Measurements from ENCODE around the gene DPEP2NB.
A peak's percentile ranks its signal among the peaks of the same experiment; 100 is the strongest.

The DPEP2NB gene

DNA sequence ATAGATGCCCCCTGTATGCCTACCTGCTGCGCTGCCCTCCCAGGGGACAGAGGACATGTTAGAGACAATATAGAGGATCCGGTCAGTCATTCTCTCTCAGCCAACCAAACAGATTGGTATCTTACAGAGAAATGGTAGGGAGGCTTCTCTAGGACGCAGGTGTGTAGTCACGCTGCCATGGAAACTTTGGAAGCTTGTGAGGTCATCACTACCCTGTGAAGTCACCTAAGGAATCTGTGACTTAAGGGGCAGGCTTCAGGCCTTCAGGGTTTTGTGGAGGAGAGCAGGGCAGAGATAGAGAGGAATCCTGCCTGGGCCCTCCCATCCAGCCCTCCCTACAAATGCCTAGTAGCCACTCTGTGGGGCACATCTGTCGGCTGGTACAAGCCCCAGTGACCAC is at the start of gene DPEP2NB:
DPEP2NB (minus strand) TSS at position 231 of the 400 bp plus-strand sequence; CDS start at position 90, 141 bp downstream.
- H3K27me3 ChIP-seq (ENCODE audit: low read depth), result no peaks in the 10 kb centered on the region
- H3K4me1 ChIP-seq, result no peaks in the 10 kb centered on the region
- DNase-seq (ENCODE audit: low spot score in 2 of 2), result no peak
- in situ Hi-C loops (cut with MboI; ENCODE audit: low sequenced_read_pairs), result no loop called here
- no peaks in the 10 kb centered on the region for H3K36me3 ChIP-seq (replicated peaks)
- no peaks in the 10 kb centered on the region for H3K9me3 ChIP-seq
- H3K4me3 ChIP-seq, result no peak within 1 kb of the TSS

DNA sequence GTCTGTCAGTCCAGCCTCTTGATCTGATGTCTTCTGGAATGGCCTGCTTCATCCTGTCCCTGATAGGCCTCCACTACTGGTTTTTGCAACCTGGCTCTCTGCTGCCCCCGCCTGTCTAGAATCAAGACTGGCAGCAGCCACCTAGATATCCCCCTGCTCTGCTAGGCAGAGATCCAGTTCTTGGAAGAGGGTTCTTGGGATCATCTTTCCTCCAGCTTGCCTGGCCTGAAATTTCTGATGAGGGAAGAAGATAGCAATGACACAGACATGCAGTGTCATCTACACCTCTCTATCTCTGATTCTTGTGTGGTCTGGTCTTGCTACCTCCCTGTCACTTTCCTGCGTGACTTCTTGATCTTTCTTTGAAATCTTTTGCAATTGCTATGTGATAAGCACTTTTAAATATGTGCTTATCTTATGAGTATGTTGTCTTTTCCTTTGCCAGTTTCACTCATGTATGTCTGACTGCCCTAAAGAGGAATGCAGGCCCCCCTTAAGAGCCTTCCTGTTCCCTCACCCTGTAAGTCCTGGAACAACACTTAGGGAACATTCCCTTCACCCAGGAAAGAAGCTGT is 49.2 kb upstream of the DPEP2NB start:
- in situ Hi-C loops (cut with MboI; ENCODE audit: low sequenced_read_pairs), result no loop called here
- Histone ChIP-seq H3K4me3 (no peak overlapping the region), H3K9me3 (no peaks in the 10 kb centered on the region), H3K36me3 (replicated peaks) (peaks cover 42% of the 10 kb centered on the region), H3K27me3 (ENCODE audit: low read depth) (no peaks in the 10 kb centered on the region), H3K4me1 (no peaks in the 10 kb centered on the region)
- DNase-seq (ENCODE audit: low spot score in 2 of 2), result peak; percentile 48 to 81

GRCh38 chr16:68062910-68063393 is 47.2 kb upstream of the DPEP2NB start:
- DNase-seq (ENCODE audit: low spot score in 2 of 2), result no peak
- H3K9me3 ChIP-seq, result no peaks in the 10 kb centered on the region
- H3K27me3 ChIP-seq (ENCODE audit: low read depth), result no peaks in the 10 kb centered on the region
- H3K4me1 ChIP-seq, result no peaks in the 10 kb centered on the region
- peaks cover 40% of the 10 kb centered on the region for H3K36me3 ChIP-seq (replicated peaks)
- no peak overlapping the region for H3K4me3 ChIP-seq
- in situ Hi-C loops (cut with MboI; ENCODE audit: low sequenced_read_pairs), result no loop called here

DNA sequence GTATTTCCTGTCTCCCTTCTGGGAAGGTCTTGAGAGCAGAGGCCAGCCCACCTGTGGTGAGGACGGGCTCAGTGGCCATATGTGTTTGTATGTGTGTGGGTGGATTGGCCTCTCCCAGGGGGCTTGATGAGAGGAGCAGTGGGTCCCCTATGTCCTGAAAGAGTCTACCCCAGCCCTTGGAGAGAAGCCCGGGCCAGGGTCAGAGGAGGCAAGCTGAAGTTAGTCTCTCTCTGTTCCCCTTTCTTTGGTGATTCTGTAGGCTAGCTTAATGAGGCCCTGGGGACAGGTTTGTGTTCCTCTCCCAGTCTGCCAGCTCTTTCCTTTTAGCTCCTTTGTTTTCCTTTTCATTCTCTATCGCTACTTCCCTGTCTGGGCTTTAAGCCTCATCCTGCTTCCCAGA is 45.7 kb upstream of the DPEP2NB start:
- H3K36me3 ChIP-seq (replicated peaks), result peaks cover 30% of the 10 kb centered on the region
- no peak for DNase-seq (ENCODE audit: low spot score in 2 of 2)
- in situ Hi-C loops (cut with MboI; ENCODE audit: low sequenced_read_pairs), result no loop called here

GRCh38 chr16:68059804-68060203 is 44.1 kb upstream of the DPEP2NB start:
- H3K9me3 ChIP-seq, result no peaks in the 10 kb centered on the region
- peaks cover 27% of the 10 kb centered on the region for H3K36me3 ChIP-seq (replicated peaks)
- no peak overlapping the region for H3K4me3 ChIP-seq
- H3K4me1 ChIP-seq, result no peaks in the 10 kb centered on the region
- H3K27me3 ChIP-seq (ENCODE audit: low read depth), result no peaks in the 10 kb centered on the region
- in situ Hi-C loops (cut with MboI; ENCODE audit: low sequenced_read_pairs), result no loop called here
- DNase-seq (ENCODE audit: low spot score in 2 of 2), result no peak

More for the DNA sequence above, 45.7 kb upstream of the DPEP2NB start:
- Histone ChIP-seq H3K4me3 (no peak overlapping the region), H3K27me3 (ENCODE audit: low read depth) (no peaks in the 10 kb centered on the region), H3K9me3 (no peaks in the 10 kb centered on the region), H3K4me1 (no peaks in the 10 kb centered on the region)

- Histone ChIP-seq H3K36me3 (replicated peaks) (peaks cover 32% of the 10 kb centered on the region), H3K4me1 (no peaks in the 10 kb centered on the region), H3K9me3 (no peaks in the 10 kb centered on the region), H3K27me3 (ENCODE audit: low read depth) (no peaks in the 10 kb centered on the region), H3K4me3 (no peak overlapping the region)
- DNase-seq (ENCODE audit: low spot score in 2 of 2), result no peak
- in situ Hi-C loops (cut with MboI; ENCODE audit: low sequenced_read_pairs), result no loop called here
Observed at GRCh38 chr16:68055395-68055794, 39.7 kb upstream of the DPEP2NB start.

DNA sequence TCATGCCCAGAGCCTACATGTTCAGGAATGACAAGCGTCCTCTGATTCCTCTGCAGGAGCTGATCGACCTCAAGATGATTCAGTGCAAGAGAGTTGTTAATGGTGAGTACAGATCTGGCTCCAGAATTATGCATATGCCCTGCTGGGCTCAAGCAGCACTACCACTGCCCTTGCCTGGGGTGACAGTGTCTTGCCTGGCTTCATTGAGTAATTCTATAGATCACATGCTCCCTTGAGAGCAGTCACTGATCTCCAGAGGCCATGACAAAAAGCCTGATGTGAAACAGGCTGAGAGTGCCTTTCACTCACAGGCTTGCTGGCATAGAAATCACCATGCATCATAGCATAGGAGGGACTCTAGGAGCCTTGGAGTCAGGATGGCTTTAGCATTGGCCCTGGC is 33.7 kb upstream of the DPEP2NB start:
- Histone ChIP-seq H3K4me1 (no peaks in the 10 kb centered on the region), H3K27me3 (ENCODE audit: low read depth) (no peaks in the 10 kb centered on the region), H3K4me3 (no peak overlapping the region), H3K9me3 (no peaks in the 10 kb centered on the region), H3K36me3 (replicated peaks) (peaks cover 40% of the 10 kb centered on the region)
- in situ Hi-C loops (cut with MboI; ENCODE audit: low sequenced_read_pairs), result loop anchor here (10.0 kb wide), 1 partner anchor 375 kb away; no protein-coding TSS in a partner anchor
- no peak for DNase-seq (ENCODE audit: low spot score in 2 of 2)

DNA sequence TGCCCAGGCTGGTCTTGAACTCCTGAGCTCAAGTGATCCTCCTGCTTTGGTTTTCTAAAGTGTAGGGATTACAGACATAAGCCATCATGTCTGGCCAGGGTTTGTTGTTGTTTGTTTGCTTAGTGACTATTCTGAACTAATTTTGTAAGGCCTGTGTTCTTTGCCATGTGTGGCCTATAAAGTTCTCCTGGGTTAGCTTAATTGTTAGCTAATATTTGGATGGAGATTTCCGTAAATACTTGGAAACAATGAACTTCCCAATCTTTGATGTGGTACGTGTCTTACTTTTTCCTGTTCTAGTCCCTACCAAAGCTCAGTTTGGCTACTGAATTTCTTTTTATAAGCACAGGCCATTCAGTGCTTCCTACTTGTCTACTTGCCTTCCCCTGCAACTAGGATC is 32.3 kb upstream of the DPEP2NB start:
- Histone ChIP-seq H3K27me3 (ENCODE audit: low read depth) (no peaks in the 10 kb centered on the region), H3K9me3 (no peaks in the 10 kb centered on the region), H3K4me1 (no peaks in the 10 kb centered on the region), H3K36me3 (replicated peaks) (peaks cover 33% of the 10 kb centered on the region), H3K4me3 (no peak overlapping the region)
- no peak for DNase-seq (ENCODE audit: low spot score in 2 of 2)
- in situ Hi-C loops (cut with MboI; ENCODE audit: low sequenced_read_pairs), result loop anchor here (10.0 kb wide), 1 partner anchor 373 kb away; no protein-coding TSS in a partner anchor

- no peak overlapping the region for H3K4me3 ChIP-seq
- DNase-seq (ENCODE audit: low spot score in 2 of 2), result no peak
- in situ Hi-C loops (cut with MboI; ENCODE audit: low sequenced_read_pairs), result loop anchor here (10.0 kb wide), 1 partner anchor 371 kb away; no protein-coding TSS in a partner anchor
- H3K9me3 ChIP-seq, result no peaks in the 10 kb centered on the region
- no peaks in the 10 kb centered on the region for H3K27me3 ChIP-seq (ENCODE audit: low read depth)
- H3K4me1 ChIP-seq, result no peaks in the 10 kb centered on the region
- H3K36me3 ChIP-seq (replicated peaks), result peaks cover 38% of the 10 kb centered on the region
Observed at GRCh38 chr16:68046106-68046505, 30.4 kb upstream of the DPEP2NB start.

GRCh38 chr16:68041783-68042182 is 26.1 kb upstream of the DPEP2NB start:
- no peak for DNase-seq (ENCODE audit: low spot score in 2 of 2)
- Histone ChIP-seq H3K4me1 (no peaks in the 10 kb centered on the region), H3K27me3 (ENCODE audit: low read depth) (no peaks in the 10 kb centered on the region), H3K4me3 (no peak overlapping the region), H3K9me3 (no peaks in the 10 kb centered on the region), H3K36me3 (replicated peaks) (peaks cover 32% of the 10 kb centered on the region)
- in situ Hi-C loops (cut with MboI; ENCODE audit: low sequenced_read_pairs), result loop anchor here (10.0 kb wide), 1 partner anchor 367 kb away; no protein-coding TSS in a partner anchor

DNA sequence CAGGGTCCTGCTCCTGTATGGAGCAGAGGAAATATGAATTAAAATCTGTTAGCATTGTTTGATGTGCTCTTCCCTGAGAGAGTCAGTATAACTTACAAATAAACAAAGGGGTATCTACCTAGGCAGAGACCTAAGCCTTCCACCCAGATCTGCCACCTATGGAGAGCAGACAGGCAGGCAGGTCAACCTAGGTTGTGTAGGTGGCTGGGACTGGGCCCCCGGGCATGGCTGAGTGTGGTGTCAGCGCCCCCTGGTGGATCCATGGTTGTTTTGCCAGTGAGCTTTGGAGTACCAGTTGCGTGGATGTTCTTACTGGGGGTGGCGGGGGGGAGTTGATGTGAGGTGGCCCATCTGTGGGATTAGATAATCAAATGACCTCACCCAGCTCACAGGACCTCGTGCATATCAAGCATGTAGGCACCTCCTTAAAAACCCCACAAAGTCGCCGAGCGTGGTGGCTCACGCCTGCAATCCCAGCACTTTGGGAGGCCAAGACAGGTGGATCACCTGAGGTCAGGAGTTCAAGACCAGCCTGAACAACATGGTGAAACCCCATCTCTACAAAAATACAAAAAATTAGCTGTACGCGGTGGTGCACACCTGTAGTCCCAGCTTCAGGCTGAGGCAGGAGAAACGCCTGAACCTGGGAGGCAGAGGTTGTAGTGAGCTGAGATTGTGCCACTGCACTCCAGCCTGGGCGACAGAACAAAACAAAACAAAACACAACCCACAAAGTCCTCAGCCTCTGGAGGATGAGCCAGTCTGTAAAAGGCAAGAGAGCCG is 25.0 kb upstream of the DPEP2NB start:
- in situ Hi-C loops (cut with MboI; ENCODE audit: low sequenced_read_pairs), result loop anchor here (10.0 kb wide), 1 partner anchor 366 kb away; no protein-coding TSS in a partner anchor
- H3K36me3 ChIP-seq (replicated peaks), result peaks cover 32% of the 10 kb centered on the region
- DNase-seq (ENCODE audit: low spot score in 2 of 2), result peak; percentile 45 to 88
- H3K9me3 ChIP-seq, result no peaks in the 10 kb centered on the region
- no peaks in the 10 kb centered on the region for H3K27me3 ChIP-seq (ENCODE audit: low read depth)
- no peaks in the 10 kb centered on the region for H3K4me1 ChIP-seq
- no peak overlapping the region for H3K4me3 ChIP-seq

- H3K36me3 ChIP-seq (replicated peaks), result peaks cover 28% of the 10 kb centered on the region
- no peaks in the 10 kb centered on the region for H3K4me1 ChIP-seq
- no peak overlapping the region for H3K4me3 ChIP-seq
- no peak for DNase-seq (ENCODE audit: low spot score in 2 of 2)
- no peaks in the 10 kb centered on the region for H3K9me3 ChIP-seq
- no peaks in the 10 kb centered on the region for H3K27me3 ChIP-seq (ENCODE audit: low read depth)
- in situ Hi-C loops (cut with MboI; ENCODE audit: low sequenced_read_pairs), result no loop called here
Observed at GRCh38 chr16:68037841-68038597, 22.3 kb upstream of the DPEP2NB start.

DNA sequence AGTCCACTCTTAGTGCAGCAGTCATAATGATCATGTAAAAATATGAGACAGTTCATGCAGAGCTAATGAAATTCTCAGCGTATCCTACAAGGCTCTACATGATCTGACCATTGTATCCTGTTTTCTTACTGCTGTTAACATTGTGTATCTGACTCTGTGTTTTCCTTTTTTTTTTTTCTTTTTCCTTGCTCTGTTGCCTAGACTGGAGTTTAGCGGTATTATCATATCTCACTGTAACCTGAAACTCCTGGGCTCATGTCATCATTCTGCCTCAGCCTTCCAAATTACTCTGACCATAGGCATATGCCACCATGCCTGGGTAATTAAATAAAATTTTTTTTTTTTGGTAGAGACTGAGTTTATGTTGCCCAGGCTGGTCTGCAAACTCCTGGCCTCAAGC is 19.5 kb upstream of the DPEP2NB start:
- peaks cover 12% of the 10 kb centered on the region for H3K36me3 ChIP-seq (replicated peaks)
- no peaks in the 10 kb centered on the region for H3K4me1 ChIP-seq
- DNase-seq (ENCODE audit: low spot score in 2 of 2), result no peak
- H3K4me3 ChIP-seq, result no peak overlapping the region
- no peaks in the 10 kb centered on the region for H3K27me3 ChIP-seq (ENCODE audit: low read depth)
- no peaks in the 10 kb centered on the region for H3K9me3 ChIP-seq
- in situ Hi-C loops (cut with MboI; ENCODE audit: low sequenced_read_pairs), result no loop called here
